ENCODE data around the gene ASPG.

Gene ASPG

DNA sequence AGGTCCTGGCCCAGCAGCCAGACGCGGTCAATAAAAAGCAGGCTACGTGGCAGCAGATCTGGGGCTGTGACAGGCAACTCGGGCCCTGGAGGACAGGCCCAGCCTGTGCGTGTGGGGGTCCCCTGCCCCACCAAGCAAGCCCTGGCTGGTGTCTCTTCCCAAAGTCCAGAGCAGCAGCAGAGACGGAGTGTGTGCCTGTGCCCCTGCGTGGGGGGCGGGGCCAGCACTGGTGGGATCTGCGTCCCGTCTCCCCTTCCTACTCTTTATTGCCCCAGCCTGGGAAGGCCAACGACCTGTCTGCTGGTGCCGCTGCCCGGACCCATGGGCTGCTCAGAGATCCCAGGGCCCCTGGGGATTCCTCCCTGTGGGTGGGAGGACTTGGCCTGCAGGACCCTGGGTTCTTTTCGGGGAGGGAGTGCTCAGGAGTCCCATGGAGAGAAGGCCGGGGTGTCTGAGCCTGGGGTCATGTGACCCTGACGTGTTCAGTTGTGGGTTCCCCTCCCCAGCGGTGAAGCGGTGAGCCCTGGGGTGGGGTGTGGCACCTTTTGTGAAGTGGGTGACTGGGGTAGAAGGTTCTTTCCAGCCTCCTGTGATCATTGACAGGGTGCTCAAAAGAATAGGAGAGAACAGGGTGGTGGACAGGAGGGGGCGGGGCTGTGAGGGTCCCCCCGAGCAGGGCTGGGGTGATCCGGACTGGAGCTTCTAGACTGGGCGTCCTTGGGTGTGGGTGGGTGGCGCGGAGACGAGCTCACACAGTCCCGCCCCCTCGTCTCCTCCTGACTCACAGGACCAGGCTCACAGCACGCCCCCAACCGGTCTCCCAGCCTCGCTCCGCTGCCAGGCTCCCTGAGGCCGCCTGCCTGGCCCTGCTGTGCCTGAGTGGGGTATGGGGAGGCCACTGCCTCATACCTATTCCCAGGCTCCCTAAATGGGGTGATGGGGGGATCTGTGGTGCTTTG lies 22.4 kb downstream of the ASPG start:
- Histone ChIP-seq H4K20me1 (peaks cover 0 to 7% (median 0%) of the 10 kb centered on the region in 11 experiments; a peak in 1 of 22 replicates), H3K36me3 (no peaks in the 10 kb centered on the region), H3K9me3 (replicated peaks in 1 of 11) (no peaks in the 10 kb centered on the region), H3K27ac (no peak overlapping the region), H3K9ac (no peak overlapping the region), H3K4me1 (peaks cover 16 to 57% (median 48%) of the 10 kb centered on the region in 10 experiments; a peak in 19 of 20 replicates), H3K27me3 (peaks cover 0 to 14% (median 0%) of the 10 kb centered on the region in 11 experiments; a peak in 4 of 22 replicates), H3K4me3 (no peak overlapping the region), H3K4me2 (peak overlapping the region in 6 of 11 experiments; percentile 1 to 25 (median 15); a peak in 4 of 22 replicates)
- TF ChIP-seq Cebpa-rat (IDR thresholded peaks at IDR 0.05), result no peak

GRCh38 chr14:104108570-104109541 lies 23.4 kb downstream of the ASPG start:
- Histone ChIP-seq H3K4me2 (no peak overlapping the region), H3K27ac (no peak overlapping the region), H3K9me3 (replicated peaks in 1 of 11) (no peaks in the 10 kb centered on the region), H4K20me1 (peaks cover 0 to 7% (median 0%) of the 10 kb centered on the region in 11 experiments; a peak in 4 of 22 replicates), H3K27me3 (peaks cover 0 to 9% (median 3%) of the 10 kb centered on the region in 11 experiments; a peak in 13 of 22 replicates), H3K9ac (no peak overlapping the region), H3K36me3 (no peaks in the 10 kb centered on the region), H3K4me3 (no peak overlapping the region), H3K4me1 (peaks cover 13 to 48% (median 39%) of the 10 kb centered on the region in 10 experiments; a peak in 19 of 20 replicates)
- TF ChIP-seq Cebpa-rat (IDR thresholded peaks at IDR 0.05), result no peak

DNA sequence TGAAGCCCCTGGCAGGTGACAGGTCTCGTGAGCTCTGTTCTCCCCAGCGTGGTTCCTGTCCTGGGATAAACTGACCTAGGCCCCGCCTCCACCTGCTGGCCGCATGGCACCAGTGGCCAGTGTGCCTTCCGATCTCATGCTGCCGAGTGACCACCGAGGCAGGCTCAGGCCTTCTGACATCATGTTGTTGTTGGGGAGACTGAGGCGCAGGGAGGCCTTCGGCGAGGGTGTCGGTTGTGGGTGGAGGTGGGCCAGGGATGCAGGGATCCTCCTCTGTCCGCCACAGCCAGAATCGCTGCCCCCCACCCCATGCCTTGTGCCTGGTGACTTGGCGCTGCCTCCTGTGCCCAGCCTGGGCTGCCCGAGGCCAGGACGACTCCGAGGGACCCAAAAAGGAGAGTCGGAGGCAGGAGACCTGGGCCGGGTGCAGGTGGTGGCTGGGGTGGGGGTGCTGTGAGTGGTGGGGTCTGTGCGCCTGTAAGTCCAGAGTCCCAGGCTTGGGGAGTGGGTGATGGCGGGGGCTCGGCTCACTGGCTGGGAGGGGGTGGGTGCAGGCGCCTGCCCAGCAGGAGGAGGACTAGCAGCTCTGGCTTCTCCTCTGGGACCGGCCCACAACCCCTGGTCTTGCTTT lies 24.3 kb downstream of the ASPG start:
- Histone ChIP-seq H3K27me3 (peaks cover 9 to 15% (median 13%) of the 10 kb centered on the region in 11 experiments), H3K27ac (no peak overlapping the region), H3K36me3 (no peaks in the 10 kb centered on the region), H3K9me3 (replicated peaks in 1 of 11) (no peaks in the 10 kb centered on the region), H4K20me1 (peaks cover 0 to 17% (median 0%) of the 10 kb centered on the region in 11 experiments; a peak in 5 of 22 replicates), H3K4me3 (no peak overlapping the region), H3K9ac (no peak overlapping the region), H3K4me1 (peaks cover 3 to 38% (median 29%) of the 10 kb centered on the region in 10 experiments; a peak in 19 of 20 replicates), H3K4me2 (peak overlapping the region in 4 of 11 experiments; percentile 42 to 63 (median 60); a peak in 7 of 22 replicates)
- TF ChIP-seq Cebpa-rat (IDR thresholded peaks at IDR 0.05), result no peak

GRCh38 chr14:104110491-104111209 lies 25.1 kb downstream of the ASPG start:
- no peak overlapping the region for H3K9ac ChIP-seq
- no peak overlapping the region for H3K27ac ChIP-seq
- peaks cover 17 to 23% (median 20%) of the 10 kb centered on the region in 11 experiments for H3K27me3 ChIP-seq
- TF ChIP-seq Cebpa-rat (IDR thresholded peaks at IDR 0.05), result no peak
- peaks cover 0 to 30% (median 21%) of the 10 kb centered on the region in 10 experiments; a peak in 15 of 20 replicates for H3K4me1 ChIP-seq
- H3K4me2 ChIP-seq, result peak overlapping the region in 8 of 11 experiments; percentile 15 to 63 (median 48); a peak in 12 of 22 replicates
- H3K4me3 ChIP-seq, result no peak overlapping the region
- H3K9me3 ChIP-seq (replicated peaks in 1 of 11), result no peaks in the 10 kb centered on the region
- no peaks in the 10 kb centered on the region for H3K36me3 ChIP-seq
- H4K20me1 ChIP-seq, result peaks cover 0 to 23% (median 5%) of the 10 kb centered on the region in 11 experiments; a peak in 5 of 22 replicates

- no peak for TF ChIP-seq Cebpa-rat (IDR thresholded peaks at IDR 0.05)
- Histone ChIP-seq H3K9ac (no peak overlapping the region), H3K27me3 (peaks cover 25 to 32% (median 29%) of the 10 kb centered on the region in 11 experiments), H3K27ac (no peak overlapping the region), H3K36me3 (no peaks in the 10 kb centered on the region), H3K4me1 (peaks cover under 1 to 31% (median 22%) of the 10 kb centered on the region in 10 experiments; a peak in 18 of 20 replicates), H3K4me2 (no peak overlapping the region), H3K9me3 (replicated peaks in 1 of 11) (no peaks in the 10 kb centered on the region), H4K20me1 (peaks cover 0 to 32% (median 5%) of the 10 kb centered on the region in 11 experiments; a peak in 7 of 22 replicates), H3K4me3 (no peak overlapping the region)
These were observed 26.0 kb downstream of the ASPG start for GRCh38 chr14:104111301-104112112.

DNA sequence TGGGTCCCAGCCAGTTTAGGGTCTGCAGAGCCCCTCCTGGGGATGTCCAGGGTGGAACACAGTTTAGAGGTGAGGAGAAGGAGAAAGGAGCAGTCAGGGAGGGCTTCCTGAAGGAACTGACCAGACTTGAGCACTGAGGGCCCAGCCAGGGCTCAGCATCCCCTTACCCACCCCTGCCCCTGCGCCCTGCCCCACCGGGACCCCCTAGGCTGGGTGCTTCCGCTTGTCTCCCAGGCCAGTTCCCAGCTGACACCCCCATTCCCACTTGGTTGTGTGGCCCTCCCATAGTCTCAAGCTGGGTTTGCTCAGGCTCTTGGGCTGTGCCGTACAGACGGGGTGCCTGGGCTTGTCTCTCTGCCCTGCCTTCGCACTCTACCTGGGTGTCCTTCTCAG lies 26.6 kb downstream of the ASPG start:
- no peak for TF ChIP-seq Cebpa-rat (IDR thresholded peaks at IDR 0.05)
- Histone ChIP-seq H3K4me3 (no peak overlapping the region), H3K36me3 (no peaks in the 10 kb centered on the region), H3K27ac (no peak overlapping the region), H3K9me3 (replicated peaks in 1 of 11) (0 out of 22 replicates have a peak, but pooled peaks cover 0 to 2% (median 0%) of the 10 kb centered on the region in 11 experiments), H3K9ac (no peak overlapping the region), H3K4me2 (no peak overlapping the region), H3K27me3 (peaks cover 31 to 38% (median 35%) of the 10 kb centered on the region in 11 experiments), H4K20me1 (peaks cover 0 to 38% (median 7%) of the 10 kb centered on the region in 11 experiments; a peak in 8 of 22 replicates), H3K4me1 (peaks cover 6 to 36% (median 27%) of the 10 kb centered on the region in 10 experiments; a peak in 19 of 20 replicates)

Measured in BLaER1 treated with 17β-estradiol and CSF1 and Interleukin-3, amounts not matched to agents 10 nM and 100 nM (cell line).